ENCODE data around the gene KRT34. TPM values are rescaled to one million over a fixed set of nuclear protein-coding genes. Genes with fewer than 3 reads are reported as not detected.

The KRT34 gene
- total RNA-seq, 1 experiment from 2014 or later, result not detected

DNA sequence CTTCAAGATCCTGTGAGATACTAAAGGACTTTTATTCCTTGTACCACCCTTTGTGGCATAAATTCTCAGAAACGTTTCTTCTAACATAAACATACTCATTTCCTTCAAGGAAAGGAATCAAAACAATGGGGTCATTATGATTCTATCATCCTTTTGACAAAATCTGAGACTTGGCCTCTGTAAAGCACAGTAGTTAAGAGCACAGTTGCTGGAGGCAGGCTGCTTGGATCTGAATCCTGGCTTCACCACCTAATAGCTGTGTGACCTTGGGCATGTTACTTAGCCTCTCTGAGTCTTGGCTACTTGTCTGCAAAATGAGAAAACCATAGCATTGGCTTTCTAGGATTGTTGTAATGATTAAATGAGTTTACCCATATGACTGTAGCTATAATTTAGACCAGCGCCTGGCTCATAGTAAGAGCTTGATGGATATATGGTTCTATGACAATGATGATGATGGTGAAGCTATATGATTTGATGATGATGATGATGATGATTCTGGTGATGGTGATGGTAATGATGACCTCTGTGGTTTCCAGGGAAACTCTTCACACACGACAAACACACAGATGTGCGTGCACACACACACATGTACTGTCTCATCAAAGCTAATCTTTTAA lies 21.4 kb upstream of the KRT34 start:
- intact Hi-C loops (cut with micrococcal nuclease; ENCODE audit: unreplicated experiment), result loop anchor here (5.0 kb wide), 2 partner anchors 41 to 496 kb away; no protein-coding TSS in a partner anchor
- TF ChIP-seq, protein P1, sequence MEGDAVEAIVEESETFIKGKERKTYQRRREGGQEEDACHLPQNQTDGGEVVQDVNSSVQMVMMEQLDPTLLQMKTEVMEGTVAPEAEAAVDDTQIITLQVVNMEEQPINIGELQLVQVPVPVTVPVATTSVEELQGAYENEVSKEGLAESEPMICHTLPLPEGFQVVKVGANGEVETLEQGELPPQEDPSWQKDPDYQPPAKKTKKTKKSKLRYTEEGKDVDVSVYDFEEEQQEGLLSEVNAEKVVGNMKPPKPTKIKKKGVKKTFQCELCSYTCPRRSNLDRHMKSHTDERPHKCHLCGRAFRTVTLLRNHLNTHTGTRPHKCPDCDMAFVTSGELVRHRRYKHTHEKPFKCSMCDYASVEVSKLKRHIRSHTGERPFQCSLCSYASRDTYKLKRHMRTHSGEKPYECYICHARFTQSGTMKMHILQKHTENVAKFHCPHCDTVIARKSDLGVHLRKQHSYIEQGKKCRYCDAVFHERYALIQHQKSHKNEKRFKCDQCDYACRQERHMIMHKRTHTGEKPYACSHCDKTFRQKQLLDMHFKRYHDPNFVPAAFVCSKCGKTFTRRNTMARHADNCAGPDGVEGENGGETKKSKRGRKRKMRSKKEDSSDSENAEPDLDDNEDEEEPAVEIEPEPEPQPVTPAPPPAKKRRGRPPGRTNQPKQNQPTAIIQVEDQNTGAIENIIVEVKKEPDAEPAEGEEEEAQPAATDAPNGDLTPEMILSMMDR (IDR thresholded peaks at IDR 0.05; ENCODE audit: unreplicated experiment), result no peak
- Mint-ChIP-seq H3K4me1 (ENCODE audit: low read depth, unreplicated experiment) (peaks cover 51% of the 10 kb centered on the region), H3K4me3 (ENCODE audit: low read depth, unreplicated experiment) (peak overlapping the region; percentile 12), H3K9me3 (ENCODE audit: low read depth, unreplicated experiment) (no peaks in the 10 kb centered on the region), H3K27me3 (ENCODE audit: unreplicated experiment) (no peaks in the 10 kb centered on the region), H3K36me3 (ENCODE audit: insufficient read depth, unreplicated experiment) (peaks cover 11% of the 10 kb centered on the region), H3K27ac (ENCODE audit: unreplicated experiment) (peak overlapping the region; percentile 92)
- no TSS peak for BruUV-seq (replicated peaks)
- peak; percentile 20 for DNase-seq
- CTCF ChIA-PET, result interaction anchor here (0.6 to 4.6 kb wide), 23 partner anchors 10 to 469 kb away, joined by 3 to 48 read pairs (median 4); partner anchors contain the start of gene KRT19

DNA sequence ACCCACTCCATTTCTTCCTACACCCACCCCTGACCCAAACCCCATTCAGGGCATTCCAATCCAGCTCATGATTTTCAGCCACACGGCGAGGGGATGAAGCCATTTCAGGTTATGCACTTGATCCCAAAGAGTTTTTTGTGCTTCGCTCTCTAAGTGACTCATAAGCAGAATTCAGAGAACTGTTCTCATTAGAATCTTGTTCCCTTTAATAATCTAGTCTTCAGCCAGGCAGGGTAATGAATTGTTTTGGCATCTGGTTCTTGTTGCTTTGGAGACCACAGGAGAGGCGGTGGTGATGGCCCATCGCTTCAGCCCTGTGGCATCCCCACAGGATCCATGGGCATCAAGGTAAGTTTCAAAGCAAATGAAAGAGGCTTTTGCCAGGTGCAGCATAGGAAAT lies 20.1 kb upstream of the KRT34 start:
- Mint-ChIP-seq H3K4me1 (ENCODE audit: low read depth, unreplicated experiment) (peaks cover 51% of the 10 kb centered on the region), H3K27me3 (ENCODE audit: unreplicated experiment) (no peaks in the 10 kb centered on the region), H3K27ac (ENCODE audit: unreplicated experiment) (peak overlapping the region; percentile 92), H3K9me3 (ENCODE audit: low read depth, unreplicated experiment) (no peaks in the 10 kb centered on the region), H3K36me3 (ENCODE audit: insufficient read depth, unreplicated experiment) (peaks cover 11% of the 10 kb centered on the region), H3K4me3 (ENCODE audit: low read depth, unreplicated experiment) (no peak overlapping the region)
- DNase-seq, result no peak
- CTCF ChIA-PET, result interaction anchor here (4.6 kb wide), 1 partner anchor 15 kb away, joined by 38 read pairs; no protein-coding TSS in a partner anchor
- intact Hi-C loops (cut with micrococcal nuclease; ENCODE audit: unreplicated experiment), result loop anchor here (5.0 kb wide), 2 partner anchors 40 to 495 kb away; no protein-coding TSS in a partner anchor
- no TSS peak for BruUV-seq (replicated peaks)
- TF ChIP-seq, protein P1 (IDR thresholded peaks at IDR 0.05; ENCODE audit: unreplicated experiment), result no peak

DNA sequence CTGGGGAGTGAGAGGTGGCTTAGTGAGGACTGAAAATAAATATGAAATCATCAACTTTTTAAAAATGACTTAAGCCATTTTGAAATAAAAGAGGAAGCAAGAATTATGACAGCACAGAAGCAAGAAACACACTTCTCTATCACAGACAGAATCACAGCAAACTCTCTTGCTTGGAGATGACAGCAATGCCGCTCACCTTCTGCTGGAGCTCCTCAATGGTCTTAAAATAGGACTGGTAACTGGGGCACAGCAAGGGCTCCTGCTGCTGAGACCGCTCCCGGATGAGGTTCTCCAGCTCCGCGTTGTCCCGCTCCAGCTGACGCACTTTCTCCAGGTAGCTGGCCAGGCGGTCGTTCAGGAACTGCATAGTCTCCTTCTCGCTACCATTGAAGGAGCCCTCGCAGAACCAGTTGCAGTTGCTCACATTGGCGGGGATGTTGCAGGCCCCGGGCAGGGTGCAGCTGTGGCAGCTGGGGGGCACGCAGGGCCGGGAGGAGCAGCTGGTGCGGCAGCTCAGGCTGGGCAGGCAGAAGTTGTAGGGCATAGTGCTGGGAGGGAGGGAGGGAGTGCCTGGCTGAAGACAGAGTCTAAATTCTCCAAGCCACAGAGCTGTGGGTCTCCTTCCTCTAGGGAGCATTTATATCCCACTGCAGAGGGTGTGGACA lies 15.0 kb upstream of the KRT34 start, which contains the start of gene KRT31:
TSS of gene KRT31 (minus strand) at position 613 of the 665 bp plus-strand sequence. CDS start at position 544, 69 bp downstream.
- no peak for DNase-seq
- Mint-ChIP-seq H3K36me3 (ENCODE audit: insufficient read depth, unreplicated experiment) (no peaks in the 10 kb centered on the region), H3K27ac (ENCODE audit: unreplicated experiment) (no peak within 1 kb of the TSS), H3K4me3 (ENCODE audit: low read depth, unreplicated experiment) (no peak within 1 kb of the TSS), H3K27me3 (ENCODE audit: unreplicated experiment) (no peaks in the 10 kb centered on the region), H3K4me1 (ENCODE audit: low read depth, unreplicated experiment) (peaks cover 29% of the 10 kb centered on the region), H3K9me3 (ENCODE audit: low read depth, unreplicated experiment) (no peaks in the 10 kb centered on the region)
- BruUV-seq (replicated peaks), result no TSS peak
- intact Hi-C loops (cut with micrococcal nuclease; ENCODE audit: unreplicated experiment), result no loop called here
- CTCF ChIA-PET, result no interaction called here
- TF ChIP-seq, protein P1 (IDR thresholded peaks at IDR 0.05; ENCODE audit: unreplicated experiment), result no peak

DNA sequence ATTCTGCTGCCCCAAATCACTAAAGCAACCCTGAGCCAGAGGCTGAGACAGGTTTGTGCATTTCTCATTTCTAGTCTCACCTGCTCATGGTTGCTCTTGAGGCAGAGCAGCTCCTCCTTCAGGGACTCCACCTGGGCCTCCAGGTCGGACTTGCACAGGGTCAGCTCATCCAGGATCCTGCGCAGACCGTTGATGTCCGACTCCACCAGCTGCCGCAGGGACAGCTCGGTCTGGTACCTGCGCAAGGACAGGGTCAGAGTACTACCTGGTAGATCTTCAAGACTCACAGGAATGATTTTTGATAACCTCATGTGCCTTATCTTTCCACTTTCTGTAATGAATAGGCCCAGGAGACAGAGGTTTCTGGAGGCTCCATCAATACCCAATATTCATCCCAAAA lies 14.2 kb upstream of the KRT34 start:
- Mint-ChIP-seq H3K36me3 (ENCODE audit: insufficient read depth, unreplicated experiment) (no peaks in the 10 kb centered on the region), H3K27me3 (ENCODE audit: unreplicated experiment) (no peaks in the 10 kb centered on the region), H3K4me3 (ENCODE audit: low read depth, unreplicated experiment) (no peak overlapping the region), H3K4me1 (ENCODE audit: low read depth, unreplicated experiment) (peaks cover 33% of the 10 kb centered on the region), H3K9me3 (ENCODE audit: low read depth, unreplicated experiment) (no peaks in the 10 kb centered on the region), H3K27ac (ENCODE audit: unreplicated experiment) (no peak overlapping the region)
- CTCF ChIA-PET, result no interaction called here
- TF ChIP-seq, protein P1 (IDR thresholded peaks at IDR 0.05; ENCODE audit: unreplicated experiment), result no peak
- intact Hi-C loops (cut with micrococcal nuclease; ENCODE audit: unreplicated experiment), result no loop called here
- DNase-seq, result no peak
- no TSS peak for BruUV-seq (replicated peaks)

Measured in Calu3 (cell line).